SH-SY5Y (cell line): ENCODE data around the gene CCPG1.

ENCODE experiments used
- GATA2 ChIP-seq: IDR thresholded peaks from 2 replicates; pipeline ENCODE4 v1.6.1; 2011; ENCODE audit warnings: mild to moderate bottlenecking, low read depth, low read length
- GATA3 ChIP-seq: IDR thresholded peaks from 2 replicates; pipeline ENCODE4 v1.6.1; 2011; ENCODE audit warnings: low read depth, mild to moderate bottlenecking, low read length, moderate library complexity

DNA sequence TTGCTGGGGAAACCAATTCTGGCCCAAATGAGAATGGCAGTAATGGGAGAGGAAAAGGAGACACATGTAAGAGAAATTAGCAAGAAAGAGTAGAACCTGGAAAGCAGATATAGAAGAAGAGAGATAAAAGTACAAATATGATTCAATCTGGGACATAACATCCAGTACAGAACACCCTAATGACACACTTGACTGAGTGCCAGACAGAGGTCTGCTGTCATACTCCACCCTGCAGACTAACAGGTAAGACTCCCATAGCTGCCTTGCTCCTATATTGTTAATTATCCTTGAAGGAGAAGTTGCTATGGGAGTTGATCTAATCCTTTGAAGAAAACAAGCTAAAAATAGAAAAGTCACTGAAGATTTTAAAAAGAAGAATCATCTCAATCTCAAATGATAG, 21.1 kb downstream of the CCPG1 start:
- no peak for TF ChIP-seq GATA3
- no peak for TF ChIP-seq GATA2
